ENCODE measurements around the gene ACACA.

The ACACA gene

GRCh38 chr17:37137906-37138514, 268.6 kb downstream of the ACACA start:
- Histone ChIP-seq H3K27me3 (ENCODE audit: control insufficient read depth, insufficient read depth, low read length) (no peaks in the 10 kb centered on the region), H3K4me1 (peaks cover 36% of the 10 kb centered on the region), H3K4me2 (ENCODE audit: low read length) (no peak overlapping the region), H3K4me3 (ENCODE audit: low read depth, low read length) (no peak overlapping the region), H3K27ac (peak overlapping the region; percentile 37), H3K9me3 (ENCODE audit: control insufficient read depth, low read length) (no peaks in the 10 kb centered on the region), H3K79me2 (no peaks in the 10 kb centered on the region), H3K9ac (no peak overlapping the region), H3K36me3 (ENCODE audit: control insufficient read depth, insufficient read depth, low read length) (no peaks in the 10 kb centered on the region), H2AFZ (peak overlapping the region; percentile 31)
- TF ChIP-seq CTCF (IDR thresholded peaks at IDR 0.05) = no peak

GRCh38 chr17:37137070-37137610, 269.5 kb downstream of the ACACA start:
- no peak overlapping the region for H3K9ac ChIP-seq
- H3K27ac ChIP-seq = peak overlapping the region; percentile 37
- no peaks in the 10 kb centered on the region for H3K9me3 ChIP-seq (ENCODE audit: control insufficient read depth, low read length)
- H3K4me1 ChIP-seq = peaks cover 44% of the 10 kb centered on the region
- no peaks in the 10 kb centered on the region for H3K79me2 ChIP-seq
- H3K36me3 ChIP-seq (ENCODE audit: control insufficient read depth, insufficient read depth, low read length) = no peaks in the 10 kb centered on the region
- H3K4me3 ChIP-seq (ENCODE audit: low read depth, low read length) = no peak overlapping the region
- peak overlapping the region; percentile 22 for H2AFZ ChIP-seq
- no peak for TF ChIP-seq CTCF (IDR thresholded peaks at IDR 0.05)
- H3K4me2 ChIP-seq (ENCODE audit: low read length) = no peak overlapping the region
- no peaks in the 10 kb centered on the region for H3K27me3 ChIP-seq (ENCODE audit: control insufficient read depth, insufficient read depth, low read length)

- Histone ChIP-seq H3K4me1 (peaks cover 57% of the 10 kb centered on the region), H3K36me3 (ENCODE audit: control insufficient read depth, insufficient read depth, low read length) (no peaks in the 10 kb centered on the region), H3K27ac (no peak overlapping the region), H3K9ac (no peak overlapping the region), H2AFZ (no peak overlapping the region), H3K4me2 (ENCODE audit: low read length) (no peak overlapping the region), H3K79me2 (no peaks in the 10 kb centered on the region), H3K27me3 (ENCODE audit: control insufficient read depth, insufficient read depth, low read length) (no peaks in the 10 kb centered on the region), H3K9me3 (ENCODE audit: control insufficient read depth, low read length) (no peaks in the 10 kb centered on the region), H3K4me3 (ENCODE audit: low read depth, low read length) (no peak overlapping the region)
- no peak for TF ChIP-seq CTCF (IDR thresholded peaks at IDR 0.05)
Observed at GRCh38 chr17:37135576-37135975, 271.1 kb downstream of the ACACA start.

- TF ChIP-seq CTCF (IDR thresholded peaks at IDR 0.05) = peak; percentile 4
- Histone ChIP-seq H3K9ac (no peak overlapping the region), H3K36me3 (ENCODE audit: control insufficient read depth, insufficient read depth, low read length) (no peaks in the 10 kb centered on the region), H3K4me1 (peaks cover 57% of the 10 kb centered on the region), H3K4me2 (ENCODE audit: low read length) (no peak overlapping the region), H3K4me3 (ENCODE audit: low read depth, low read length) (no peak overlapping the region), H3K79me2 (no peaks in the 10 kb centered on the region), H2AFZ (peak overlapping the region; percentile 30), H3K9me3 (ENCODE audit: control insufficient read depth, low read length) (no peaks in the 10 kb centered on the region), H3K27ac (peak overlapping the region; percentile 91), H3K27me3 (ENCODE audit: control insufficient read depth, insufficient read depth, low read length) (no peaks in the 10 kb centered on the region)
Observed at GRCh38 chr17:37134050-37134449, 272.6 kb downstream of the ACACA start.

GRCh38 chr17:37133136-37133535, 273.5 kb downstream of the ACACA start:
- Histone ChIP-seq H3K4me3 (ENCODE audit: low read depth, low read length) (no peak overlapping the region), H2AFZ (peak overlapping the region; percentile 40), H3K27ac (peak overlapping the region; percentile 91), H3K9ac (no peak overlapping the region), H3K4me1 (peaks cover 52% of the 10 kb centered on the region), H3K9me3 (ENCODE audit: control insufficient read depth, low read length) (no peaks in the 10 kb centered on the region), H3K4me2 (ENCODE audit: low read length) (no peak overlapping the region), H3K36me3 (ENCODE audit: control insufficient read depth, insufficient read depth, low read length) (no peaks in the 10 kb centered on the region), H3K79me2 (no peaks in the 10 kb centered on the region), H3K27me3 (ENCODE audit: control insufficient read depth, insufficient read depth, low read length) (no peaks in the 10 kb centered on the region)
- TF ChIP-seq CTCF (IDR thresholded peaks at IDR 0.05) = no peak
